HG03565 (cell line): ENCODE data around the gene FIGNL2.
"Not testable (repeated sequence)": the region's sequence is repeated elsewhere in the genome, so short reads cannot be mapped to it uniquely, and the experiment has no call there.

ENCODE experiments used
- ATAC-seq: cut with Tn5 transposase; IDR thresholded peaks from one replicate; pipeline ENCODE4 v1.9.1; 2021; ENCODE audit warnings: mild to moderate bottlenecking, moderate library complexity; ENCODE audit not compliant: unreplicated experiment

FIGNL2 gene, protein sequence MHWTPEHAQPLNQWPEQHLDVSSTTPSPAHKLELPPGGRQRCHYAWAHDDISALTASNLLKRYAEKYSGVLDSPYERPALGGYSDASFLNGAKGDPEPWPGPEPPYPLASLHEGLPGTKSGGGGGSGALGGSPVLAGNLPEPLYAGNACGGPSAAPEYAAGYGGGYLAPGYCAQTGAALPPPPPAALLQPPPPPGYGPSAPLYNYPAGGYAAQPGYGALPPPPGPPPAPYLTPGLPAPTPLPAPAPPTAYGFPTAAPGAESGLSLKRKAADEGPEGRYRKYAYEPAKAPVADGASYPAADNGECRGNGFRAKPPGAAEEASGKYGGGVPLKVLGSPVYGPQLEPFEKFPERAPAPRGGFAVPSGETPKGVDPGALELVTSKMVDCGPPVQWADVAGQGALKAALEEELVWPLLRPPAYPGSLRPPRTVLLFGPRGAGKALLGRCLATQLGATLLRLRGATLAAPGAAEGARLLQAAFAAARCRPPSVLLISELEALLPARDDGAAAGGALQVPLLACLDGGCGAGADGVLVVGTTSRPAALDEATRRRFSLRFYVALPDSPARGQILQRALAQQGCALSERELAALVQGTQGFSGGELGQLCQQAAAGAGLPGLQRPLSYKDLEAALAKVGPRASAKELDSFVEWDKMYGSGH

DNA sequence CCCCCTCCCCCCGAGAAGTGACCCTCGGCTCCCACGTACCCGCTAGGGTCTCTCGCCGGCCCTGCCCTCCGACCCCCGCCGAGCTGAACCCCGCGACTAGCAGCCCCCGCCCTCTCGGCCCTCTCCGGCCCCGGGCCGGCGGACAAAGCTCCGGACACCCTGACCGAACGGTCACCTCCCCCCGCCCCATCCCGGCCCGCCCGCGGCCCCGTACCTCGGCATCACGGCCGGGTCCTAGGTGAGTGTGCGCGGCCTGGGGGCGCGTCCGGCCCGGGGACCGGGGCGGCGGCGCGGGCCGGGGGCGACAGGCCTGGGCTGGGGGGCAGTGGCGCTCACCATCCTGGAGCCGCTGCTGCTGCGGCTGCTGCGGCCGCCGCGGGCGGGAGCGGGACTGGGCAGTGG lies at the start of gene FIGNL2:
Gene FIGNL2 (minus strand): TSS at position 393 of the 402 bp plus-strand sequence. CDS start 26,305 bp downstream, outside the sequence.
- ATAC-seq: no peak

- no peak for ATAC-seq
Measured at GRCh38 chr12:51897181-51897580, 48.7 kb upstream of the FIGNL2 start.

- no peak for ATAC-seq
Measured at GRCh38 chr12:51896236-51896635, 47.7 kb upstream of the FIGNL2 start.

DNA sequence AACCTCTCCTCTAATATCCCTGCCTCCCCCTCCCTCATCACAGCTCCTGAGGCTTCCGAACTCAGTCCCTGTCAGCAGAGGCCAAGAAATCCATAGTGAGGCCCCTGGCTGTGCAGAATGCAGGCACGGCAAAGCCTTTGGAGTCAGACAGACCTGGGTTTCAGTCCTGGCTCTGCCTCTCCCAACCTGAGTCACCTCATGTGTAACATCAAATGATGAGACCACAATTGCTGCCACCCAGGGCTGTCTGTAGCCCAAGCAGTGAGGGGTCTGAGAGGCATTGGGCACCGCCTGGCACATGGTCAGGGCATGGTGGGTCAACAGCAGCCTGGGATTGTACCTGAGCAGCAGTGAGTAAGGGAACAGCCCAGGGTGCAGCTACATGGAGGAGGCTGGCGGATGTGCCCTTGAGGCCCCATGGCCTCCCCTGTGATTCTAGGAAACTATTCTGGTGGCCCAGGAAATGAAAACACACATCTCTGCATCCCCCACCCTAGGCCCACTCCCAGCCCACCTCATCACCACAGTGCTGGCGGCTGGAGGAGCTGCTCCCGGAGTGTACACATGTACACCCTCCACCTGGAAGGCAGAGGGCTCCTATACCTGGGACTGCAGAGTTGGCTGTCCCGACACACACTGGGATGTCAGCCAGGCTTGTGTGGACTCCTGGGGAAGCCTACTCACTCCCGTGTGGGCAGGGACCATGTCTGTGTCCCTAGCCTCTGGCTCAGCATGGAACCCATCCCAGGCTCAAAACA lies 47.0 kb upstream of the FIGNL2 start:
- no peak for ATAC-seq

DNA sequence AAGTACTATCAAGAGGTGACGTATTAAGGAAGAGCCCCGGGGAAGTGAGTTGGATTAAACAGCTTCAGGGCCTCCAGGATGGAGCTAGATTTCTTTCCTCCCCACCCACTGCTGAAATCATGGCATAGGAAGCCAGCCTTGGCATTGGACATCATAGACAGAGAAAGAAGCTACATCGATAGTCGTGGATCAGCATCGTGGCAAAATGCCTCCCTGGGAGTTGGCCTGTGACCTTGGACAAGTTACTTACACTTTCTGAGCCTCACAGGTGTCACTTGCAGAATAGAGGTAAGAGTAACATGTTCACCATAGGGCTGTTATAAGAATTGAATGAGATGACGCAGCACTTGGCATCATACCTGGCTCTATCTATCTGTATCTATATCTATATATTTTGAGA lies 45.3 kb upstream of the FIGNL2 start:
- ATAC-seq: no peak

- no peak for ATAC-seq
Measured at GRCh38 chr12:51891843-51892242, 43.3 kb upstream of the FIGNL2 start.

GRCh38 chr12:51890511-51891171 lies 42.1 kb upstream of the FIGNL2 start:
- no peak for ATAC-seq

- no peak for ATAC-seq
Measured at GRCh38 chr12:51890133-51890464, 41.6 kb upstream of the FIGNL2 start.

- ATAC-seq: no peak
Measured at GRCh38 chr12:51889216-51890132, 41.0 kb upstream of the FIGNL2 start.

DNA sequence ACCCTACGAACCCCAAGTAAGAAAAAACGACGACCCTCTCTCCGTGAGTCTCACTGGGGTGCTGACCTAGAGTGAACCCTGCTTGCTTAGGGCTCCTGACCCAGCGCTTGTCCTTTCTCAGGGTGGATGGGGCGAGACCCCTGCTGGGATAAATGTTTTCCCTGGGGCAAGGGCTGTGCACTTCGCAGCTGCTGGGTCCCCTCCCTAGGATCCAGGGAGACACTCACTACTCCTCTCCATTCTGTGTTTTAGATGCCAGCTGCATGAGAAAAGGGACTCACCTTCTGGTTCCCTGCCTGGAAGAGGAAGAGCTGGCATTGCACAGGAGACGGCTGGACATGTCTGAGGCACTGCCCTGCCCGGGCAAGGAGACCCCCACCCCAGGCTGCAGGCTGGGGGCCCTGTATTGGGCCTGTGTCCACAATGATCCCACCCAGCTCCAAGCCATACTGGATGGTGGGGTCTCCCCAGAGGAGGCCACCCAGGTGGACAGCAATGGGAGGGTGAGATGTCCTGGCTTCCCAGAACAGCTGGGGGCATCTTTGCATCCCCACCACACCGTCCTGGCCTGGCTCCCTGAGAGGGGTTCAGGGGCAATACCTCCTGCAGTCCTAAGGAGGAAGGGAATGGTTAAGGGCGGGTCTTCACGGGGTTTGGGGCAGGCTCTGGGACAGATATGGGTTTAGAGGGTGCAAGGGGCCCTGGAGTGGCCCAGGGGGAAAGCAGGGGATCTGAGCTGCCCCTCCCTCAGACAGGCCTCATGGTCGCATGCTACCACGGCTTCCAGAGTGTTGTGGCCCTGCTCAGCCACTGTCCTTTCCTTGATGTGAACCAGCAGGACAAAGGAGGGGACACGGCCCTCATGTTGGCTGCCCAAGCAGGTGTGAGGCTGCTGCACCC lies 40.0 kb upstream of the FIGNL2 start:
- ATAC-seq: no peak

DNA sequence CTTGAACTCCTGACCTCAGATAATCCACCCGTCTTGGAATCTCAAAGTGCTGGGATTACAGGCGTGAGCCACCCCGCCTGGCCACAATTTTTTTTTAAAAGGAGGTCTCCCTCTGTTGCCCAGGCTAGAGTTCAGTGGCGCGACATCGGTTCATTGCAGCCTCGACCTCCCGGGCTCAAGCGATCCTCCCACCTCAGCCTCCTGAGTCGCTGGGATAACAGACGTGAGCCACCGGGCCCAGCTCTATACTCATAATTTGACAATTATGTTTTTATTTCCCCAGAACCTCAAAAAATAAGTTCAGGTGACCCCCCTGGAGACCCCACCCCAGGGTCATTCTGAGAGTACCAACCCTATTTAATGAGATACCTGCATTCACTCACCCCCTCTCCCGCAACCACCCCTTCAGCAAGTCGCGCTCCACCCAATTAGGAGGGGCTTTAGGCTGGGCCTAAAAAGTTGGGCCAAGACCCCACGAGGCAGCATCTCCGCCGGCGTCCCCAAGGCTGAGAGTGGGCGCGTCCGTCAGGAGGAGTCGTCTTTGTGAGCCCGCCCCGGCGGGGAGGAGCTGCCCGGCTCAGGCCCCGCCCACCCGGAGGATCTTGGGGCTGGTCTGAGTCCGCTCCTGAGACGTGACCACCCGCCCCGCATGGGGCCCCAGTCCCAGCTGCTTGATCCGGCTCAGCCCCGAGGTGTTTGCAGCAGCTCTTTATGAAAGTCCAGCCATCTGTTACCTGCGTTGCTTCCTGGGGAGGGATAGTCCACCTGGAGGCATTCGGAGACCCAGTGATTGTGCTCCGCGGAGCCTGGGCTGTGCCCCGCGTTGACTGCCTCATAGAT lies 39.2 kb upstream of the FIGNL2 start, which contains the start of gene ANKRD33:
Gene ANKRD33 (plus strand): TSS at position 628 of the 840 bp plus-strand sequence. CDS start 84 bp downstream, at position 712.
- no peak for ATAC-seq

DNA sequence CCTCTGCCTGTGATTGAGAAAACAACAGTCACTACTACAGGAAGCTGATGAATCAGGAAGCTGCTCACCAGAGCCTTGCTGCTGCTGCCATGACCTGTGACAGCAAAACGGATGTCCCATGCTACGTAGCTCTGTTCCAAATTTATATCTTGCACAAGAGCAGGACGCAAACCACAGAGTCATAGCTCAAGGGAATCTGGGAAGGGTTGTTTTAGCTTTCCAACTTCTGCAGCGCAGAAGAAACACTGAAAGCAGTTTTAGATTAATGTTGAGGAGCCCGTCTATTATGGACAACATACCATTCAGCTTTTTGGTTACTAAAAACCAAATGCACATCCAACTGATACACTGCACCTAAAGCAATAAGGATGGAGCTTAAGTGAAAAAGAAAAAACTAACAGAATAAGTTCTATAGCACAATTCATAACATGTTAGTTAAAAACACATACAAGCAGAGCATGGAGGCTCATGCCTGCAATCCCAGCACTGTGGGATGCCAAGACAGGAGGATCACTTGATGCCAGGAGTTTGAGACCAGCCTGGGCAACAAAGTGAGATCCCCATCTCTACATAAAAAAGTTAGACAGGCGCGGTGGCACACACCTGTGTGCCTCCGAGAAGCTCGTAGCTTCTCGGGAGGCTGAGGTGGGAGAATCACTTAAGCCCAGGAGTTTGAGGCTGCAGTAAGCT lies 37.6 kb upstream of the FIGNL2 start:
- no peak for ATAC-seq

- not testable (repeated sequence) for ATAC-seq
Measured at GRCh38 chr12:51885294-51886020, 36.9 kb upstream of the FIGNL2 start.

GRCh38 chr12:51884676-51885229 lies 36.2 kb upstream of the FIGNL2 start:
- ATAC-seq: no peak

DNA sequence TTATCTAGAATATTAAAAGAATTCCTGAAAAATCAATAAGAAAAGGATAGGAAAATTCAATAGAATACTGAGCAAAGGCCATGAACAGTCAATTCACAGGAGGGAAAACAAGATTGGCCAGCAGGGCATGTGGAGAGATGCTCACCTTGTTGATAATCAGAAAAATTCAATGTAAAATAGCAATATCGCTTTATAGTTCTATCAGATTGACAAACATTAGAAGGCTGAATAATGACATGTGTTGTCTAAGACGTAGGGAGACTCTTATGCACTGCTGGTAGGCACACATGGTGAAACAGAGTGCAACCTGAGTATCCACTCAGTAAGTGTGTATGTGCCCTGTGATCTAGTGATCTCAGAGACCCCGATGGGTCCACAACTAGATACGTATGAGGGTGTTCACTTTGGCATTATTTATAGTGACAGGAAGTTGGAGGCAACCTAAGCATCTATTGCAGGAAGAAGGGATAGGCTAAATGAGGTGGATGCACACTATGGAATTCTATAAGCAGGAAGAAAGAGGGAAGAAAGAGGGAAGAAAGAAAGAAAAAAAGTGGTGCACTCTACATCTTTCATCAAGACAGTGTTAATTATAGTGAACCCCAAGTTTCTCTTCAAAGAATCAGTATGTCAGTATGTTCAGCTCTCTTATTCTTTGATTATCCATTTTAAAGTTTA lies 35.6 kb upstream of the FIGNL2 start:
- no peak for ATAC-seq

DNA sequence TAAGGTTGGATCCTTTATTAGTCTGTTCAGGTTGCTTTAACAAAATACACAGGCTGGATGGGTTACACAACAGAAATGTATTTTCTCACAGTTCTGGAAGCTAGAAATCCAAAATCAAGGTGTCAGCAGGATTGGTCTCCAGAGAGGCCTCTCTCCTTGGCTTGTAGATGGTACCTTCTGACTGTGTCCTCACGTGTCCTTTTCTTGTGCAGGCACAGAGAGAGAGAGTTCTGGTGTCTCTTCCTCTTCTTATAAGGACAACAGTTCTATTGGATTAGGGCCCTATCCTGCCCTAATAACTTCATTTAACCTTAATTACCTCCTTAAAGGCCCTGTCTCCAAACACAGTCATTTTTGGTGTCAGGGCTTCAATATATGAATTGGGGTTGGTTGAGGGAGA lies 34.8 kb upstream of the FIGNL2 start:
- ATAC-seq: no peak
